T-helper 2 cell treated with Interferon-gamma antibody and Interleukin-4, amounts not matched to agents 100 ng/mL and 5 ng/mL, for 36 hours (primary cell): Measurements from ENCODE around the gene OTULIN. TPM values are rescaled to one million over a fixed set of nuclear protein-coding genes. Genes with fewer than 3 reads are reported as not detected.

Experiments
- intact Hi-C: fragments of 100-400 bp; cut with micrococcal nuclease; formaldehyde crosslinking; loops from one replicate; pipeline ENCODE4 v1.15.1; 2023
- total RNA-seq: library from RNA; stranded (reverse); gene quantifications from 2 replicates; pipeline ENCODE4 v1.2.3, GENCODE V29; 2022

The OTULIN gene
- total RNA-seq, 1 donor from 2014 or later: 62.6 TPM

DNA sequence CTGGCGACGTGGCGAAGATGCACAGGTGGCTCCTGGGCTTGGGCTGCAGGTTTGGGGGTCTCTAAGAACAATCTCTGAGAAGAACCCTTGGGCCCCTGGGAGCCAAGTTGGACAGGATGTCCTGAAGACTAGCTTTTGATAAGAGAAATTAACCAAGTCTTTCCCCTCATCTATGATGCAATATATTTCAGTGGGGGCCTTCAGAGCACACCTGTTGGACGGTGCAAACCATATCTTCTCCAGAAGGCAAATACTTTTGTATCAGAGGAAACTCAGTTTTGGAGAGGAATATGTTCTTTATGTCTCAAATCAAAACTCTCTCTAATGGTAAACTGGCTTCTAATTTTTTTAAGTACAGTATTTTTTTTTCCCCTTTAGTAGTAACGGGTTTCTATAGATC lies 28.6 kb downstream of the OTULIN start:
- intact Hi-C loops: no loop called here

DNA sequence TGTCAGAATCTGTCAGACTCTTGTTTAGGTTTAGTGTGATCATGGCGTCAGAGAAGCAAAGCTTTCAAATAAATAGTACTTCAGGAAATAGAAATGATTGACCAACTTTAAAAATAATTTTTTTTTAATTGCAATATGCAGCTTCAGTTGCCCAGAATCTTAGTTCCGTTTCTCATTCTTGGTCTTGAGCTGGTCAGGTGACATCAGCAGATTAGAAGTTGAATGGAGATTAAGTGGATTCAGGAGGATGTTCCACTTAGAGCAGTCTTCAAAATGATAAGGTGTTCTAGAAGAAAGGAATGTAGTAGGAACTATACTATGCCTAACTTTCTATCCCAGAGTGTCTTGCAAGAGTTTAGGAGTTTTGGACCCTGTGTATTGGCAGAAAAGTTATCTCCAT lies 30.6 kb downstream of the OTULIN start:
- intact Hi-C loops: no loop called here

DNA sequence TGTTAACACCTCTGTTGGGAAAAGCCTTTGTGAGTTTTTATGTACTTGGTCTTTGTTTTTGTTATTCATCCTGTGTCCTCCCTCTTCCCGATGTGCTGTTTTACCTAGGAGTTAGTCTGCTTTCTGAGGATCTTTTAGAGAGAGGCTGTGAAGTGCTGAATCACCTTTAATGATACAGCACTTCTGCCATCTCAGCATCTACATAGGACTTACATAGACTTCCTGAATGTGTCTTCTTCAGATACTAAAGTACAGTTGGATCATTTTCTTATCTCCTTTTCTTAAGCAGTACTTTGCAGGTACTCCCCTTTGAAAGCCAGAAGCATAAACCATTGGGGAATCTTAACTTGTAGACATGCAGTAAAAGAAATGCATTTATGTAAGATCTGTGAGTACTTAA lies 31.5 kb downstream of the OTULIN start:
- intact Hi-C loops: no loop called here

DNA sequence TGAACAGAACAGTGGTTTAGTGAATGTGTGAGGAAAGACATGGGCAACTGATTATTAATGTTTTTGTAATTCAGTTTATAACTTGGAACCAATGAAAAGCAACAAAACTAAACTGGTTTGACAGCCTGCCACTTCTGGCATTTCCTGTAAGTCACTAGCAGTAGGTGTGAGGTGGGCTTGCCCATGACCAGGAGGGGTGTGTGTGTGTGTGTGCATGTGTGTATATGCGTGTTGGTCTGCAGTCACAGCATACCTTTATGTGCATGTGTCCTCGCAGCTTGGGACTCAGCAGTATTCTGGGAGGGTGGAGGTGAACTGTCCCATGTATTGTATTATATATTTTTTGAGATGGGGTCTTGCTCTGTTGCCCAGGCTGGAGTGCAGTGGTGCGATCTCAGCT lies 32.3 kb downstream of the OTULIN start:
- intact Hi-C loops: no loop called here

DNA sequence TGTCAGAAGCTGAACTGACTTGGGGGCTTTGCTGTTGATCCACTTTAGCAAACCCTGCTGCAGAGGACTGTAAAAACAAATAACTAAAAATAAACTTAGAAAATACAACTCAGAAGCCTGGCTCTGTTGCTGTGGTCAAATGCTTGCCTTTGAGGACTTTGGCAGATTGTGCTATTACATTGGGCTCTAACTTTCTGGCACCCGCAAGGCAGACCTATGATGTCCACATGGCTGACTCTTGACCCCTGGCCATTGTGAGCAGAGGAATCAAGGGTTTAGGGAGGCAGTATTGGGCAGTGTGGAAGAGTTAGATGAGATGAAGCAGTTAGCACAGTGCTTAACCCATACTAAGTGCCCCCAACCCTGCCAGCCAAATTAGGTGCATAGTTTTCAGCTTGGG lies 34.0 kb downstream of the OTULIN start:
- intact Hi-C loops: no loop called here

DNA sequence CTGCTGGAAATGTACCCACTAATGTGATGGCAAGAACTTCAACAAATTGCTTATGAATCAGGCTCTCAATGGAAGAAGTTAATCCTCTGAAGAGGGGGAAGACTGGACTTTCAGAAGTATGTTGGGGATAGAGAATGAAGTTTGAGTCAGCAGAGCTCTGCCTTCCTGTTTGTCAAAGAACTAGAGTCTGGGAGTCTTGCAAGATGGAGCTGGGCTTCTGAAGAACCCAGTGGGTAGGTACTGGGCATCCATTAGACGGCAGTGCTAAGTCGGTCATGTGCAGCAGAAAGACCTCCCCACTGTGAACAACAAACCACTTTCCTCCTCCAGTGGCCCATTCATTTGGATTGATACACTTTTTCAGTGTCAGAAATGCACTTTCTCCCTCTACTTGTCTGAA lies 34.6 kb downstream of the OTULIN start:
- intact Hi-C loops: no loop called here

DNA sequence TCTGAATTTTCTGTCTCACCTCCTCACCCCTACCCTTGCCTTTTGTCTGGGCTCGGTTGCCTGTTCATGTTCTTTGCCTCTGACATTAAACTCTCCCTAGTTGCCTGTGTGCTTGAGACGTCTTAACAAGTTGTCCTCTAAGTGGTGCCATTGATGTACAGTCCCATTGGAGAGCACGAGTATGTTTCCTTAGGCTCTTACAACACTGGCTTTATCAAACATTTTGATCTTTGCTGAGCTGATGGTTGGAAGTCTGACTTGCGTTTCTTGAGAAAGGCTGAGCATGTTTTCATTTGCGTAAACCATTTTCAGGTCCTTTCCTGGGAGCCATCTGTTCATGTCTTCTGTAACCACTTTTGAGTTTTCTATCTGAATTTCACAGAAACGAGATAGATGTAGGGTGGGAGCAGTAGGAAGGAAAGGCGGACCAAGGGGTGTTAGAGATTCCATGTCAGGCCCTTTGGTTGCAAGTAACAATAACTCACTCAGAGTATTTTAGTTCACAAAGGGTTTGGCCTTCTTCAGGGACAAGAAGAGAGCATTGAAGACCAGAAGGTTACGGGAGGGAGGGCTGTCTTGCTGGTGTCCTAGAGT lies 35.4 kb downstream of the OTULIN start:
- intact Hi-C loops: no loop called here

DNA sequence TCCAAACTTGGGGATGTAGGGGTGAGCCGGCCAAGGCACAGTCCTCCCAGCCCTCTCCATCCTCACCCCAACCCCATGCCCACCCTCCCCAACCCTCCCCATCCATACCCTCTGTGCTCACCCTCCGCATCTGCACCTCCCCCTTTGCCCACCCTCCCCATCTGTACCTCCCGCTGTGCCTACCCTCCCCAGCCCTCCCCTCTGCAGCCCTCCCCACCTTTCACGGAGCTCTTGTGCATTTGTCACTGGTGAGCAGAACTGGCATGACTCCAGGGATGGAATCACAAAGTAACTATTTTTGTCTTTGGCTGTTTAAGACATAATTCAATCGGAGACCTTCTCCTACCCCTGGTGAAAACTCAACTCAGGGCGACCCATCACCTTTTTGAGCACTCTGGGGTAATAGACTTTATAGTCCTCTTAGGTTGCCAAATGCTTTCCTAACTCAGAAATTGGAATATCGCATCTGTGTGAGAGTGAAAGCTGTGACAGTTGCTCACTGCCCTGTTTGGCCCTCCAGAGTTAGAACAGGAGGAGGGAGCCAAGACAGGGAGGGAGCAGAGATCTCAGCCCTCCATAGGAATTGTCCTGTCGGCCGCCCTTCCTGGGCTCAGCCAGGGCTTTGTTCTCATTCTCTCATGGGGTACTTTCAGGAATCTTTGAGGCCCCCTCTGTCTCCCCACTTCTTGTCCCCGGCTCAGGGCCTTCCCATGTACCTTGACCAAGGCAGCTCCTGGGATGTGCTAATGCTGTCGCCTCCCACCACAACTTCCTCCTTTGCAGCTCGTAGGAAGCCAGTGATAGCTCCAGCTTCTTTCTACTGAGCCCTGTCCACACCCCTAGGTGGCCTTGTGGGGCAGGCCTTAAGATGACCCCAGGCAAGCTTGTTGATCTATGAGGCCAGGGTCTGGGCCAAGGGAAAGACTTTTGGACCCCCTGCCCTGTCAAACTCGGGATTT lies 36.2 kb downstream of the OTULIN start:
- intact Hi-C loops: no loop called here

DNA sequence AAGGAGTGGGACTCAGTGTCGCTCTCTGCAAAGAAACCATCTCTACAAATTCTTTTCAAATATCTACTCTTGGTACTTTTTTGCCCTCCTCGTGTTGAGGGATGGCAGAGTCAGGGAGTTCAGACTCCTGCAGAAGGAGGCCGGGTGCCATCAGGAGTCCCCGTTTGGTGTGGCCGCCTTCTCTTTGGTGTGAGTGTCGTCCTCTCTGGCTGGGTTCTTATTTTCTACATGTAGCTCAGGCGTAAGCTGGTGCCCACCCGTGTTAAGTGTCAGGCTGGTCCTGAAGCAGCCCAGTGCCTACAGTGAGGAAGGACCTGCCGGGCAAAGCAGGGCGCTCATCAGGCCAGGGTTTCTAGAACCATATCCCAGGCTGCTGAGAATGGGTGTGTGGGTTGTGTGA lies 37.0 kb downstream of the OTULIN start:
- intact Hi-C loops: no loop called here

DNA sequence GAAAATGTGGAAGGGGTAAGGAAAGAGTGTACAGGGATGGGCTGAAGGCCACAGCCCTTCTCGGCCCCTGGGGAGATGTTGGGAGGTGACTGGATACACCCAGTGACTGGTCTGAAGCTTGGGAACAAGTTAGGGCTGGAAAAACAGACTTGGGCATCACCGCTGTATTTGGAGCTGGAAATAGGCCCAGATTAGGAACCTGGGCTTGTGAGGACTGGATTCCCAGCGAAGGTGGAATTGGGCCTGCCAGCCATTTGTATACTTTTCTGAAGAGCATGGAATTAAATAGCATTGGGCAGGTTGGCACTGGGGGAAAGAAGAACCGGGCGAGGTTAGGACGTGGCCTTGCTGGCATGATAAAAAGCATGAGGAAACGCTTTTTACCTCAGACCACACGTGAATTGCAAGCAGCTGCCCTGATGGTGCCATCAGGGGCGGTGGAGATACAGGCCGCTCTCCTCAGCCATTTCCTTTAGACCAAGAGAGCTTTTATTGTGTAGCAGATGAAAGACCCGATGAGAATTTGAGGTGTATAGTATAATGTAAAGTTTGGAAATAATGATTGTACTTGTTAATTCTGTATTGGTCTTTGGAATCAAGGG lies 37.8 kb downstream of the OTULIN start:
- intact Hi-C loops: no loop called here

DNA sequence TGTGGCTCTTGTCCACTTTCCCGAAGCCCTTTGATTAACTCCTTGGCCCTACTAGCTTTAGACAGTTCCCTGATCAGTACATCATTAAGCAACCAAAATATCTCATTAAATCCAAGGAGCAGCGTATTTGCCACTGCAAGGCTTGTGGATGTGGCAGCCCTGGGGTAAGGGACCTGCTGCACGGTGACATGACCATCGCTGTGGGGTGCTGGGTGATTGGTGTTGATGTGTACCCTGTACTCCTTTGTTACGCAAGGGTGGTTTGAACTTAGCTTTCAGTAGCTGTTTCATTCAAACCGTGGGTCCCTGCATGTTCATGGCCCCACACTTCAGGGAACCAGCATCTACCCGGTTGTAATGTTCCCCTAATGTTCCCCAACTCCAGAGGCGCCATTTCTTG lies 41.0 kb downstream of the OTULIN start:
- intact Hi-C loops: loop anchor here (5.0 kb wide), 2 partner anchors 123 to 338 kb away; partner anchors contain the start of gene OTULINL

DNA sequence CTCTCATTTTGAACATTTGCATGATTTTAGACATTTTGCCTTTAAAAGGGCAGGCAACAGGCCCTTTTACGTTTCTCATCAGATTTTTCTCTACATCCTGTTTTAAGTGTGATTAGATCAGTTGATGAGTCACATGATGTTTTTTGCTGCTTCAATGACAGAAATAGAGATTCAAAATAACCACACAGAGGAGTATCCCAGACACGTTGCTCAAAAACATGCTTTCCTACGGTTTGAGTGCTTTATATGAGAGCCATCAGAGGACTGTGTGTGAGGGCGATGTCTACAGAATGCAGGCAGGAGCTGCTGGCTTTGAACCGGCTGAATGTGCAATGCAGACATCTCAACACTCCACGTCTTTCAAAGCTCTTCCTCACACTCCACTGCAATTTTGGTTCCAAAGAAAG lies 42.1 kb downstream of the OTULIN start:
- intact Hi-C loops: loop anchor here (1.0 to 5.0 kb wide), 7 partner anchors 21 to 339 kb away; partner anchors contain the start of genes ANKH, OTULIN and OTULINL

DNA sequence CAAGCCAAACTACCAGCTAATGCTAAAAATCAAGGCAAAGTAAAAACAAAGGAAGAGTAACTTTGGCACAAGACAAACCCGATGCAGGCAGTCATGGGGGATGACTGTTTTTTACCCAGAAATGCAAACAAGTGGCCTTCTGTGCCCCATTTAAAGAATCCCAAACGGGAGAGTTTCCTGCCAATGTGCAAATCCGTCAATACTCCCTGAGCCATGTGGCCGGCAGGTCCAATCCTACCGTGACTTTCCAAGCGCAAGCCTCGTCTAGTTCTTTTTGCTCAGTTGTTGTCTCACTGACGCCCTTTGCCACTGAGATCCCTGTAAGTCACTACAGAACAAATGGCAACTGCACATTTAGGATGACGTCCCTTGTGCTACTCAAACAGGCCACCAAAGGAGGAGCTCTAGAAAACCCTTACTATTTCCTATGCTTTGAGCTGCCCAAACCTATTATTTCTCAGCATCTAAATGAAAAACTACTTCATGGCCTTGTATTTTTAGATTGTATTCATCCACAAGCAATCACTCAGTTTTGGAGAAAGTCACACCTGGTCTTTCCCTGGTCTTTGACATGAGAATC lies 43.4 kb downstream of the OTULIN start:
- intact Hi-C loops: loop anchor here (5.0 kb wide), 2 partner anchors 126 to 341 kb away; partner anchors contain the start of gene OTULINL

DNA sequence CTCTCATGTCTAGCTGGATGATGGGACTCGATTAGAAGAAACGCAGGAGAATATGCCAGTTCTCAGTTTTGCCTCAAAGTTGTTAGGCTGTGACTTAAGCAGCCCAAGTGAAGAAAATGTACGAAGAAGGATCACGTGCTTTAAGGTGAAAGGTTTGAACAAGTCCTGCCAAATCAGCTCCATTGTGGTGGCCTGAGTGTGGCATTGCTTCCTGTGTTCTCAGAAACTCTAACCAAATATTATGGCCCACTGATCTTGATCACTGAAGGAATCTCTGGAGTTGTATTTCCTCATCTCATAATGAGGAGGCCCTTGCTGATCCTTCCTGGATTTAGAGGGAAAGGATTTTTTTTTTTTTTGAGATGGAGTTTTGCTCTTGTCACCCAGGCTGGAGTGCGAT lies 44.0 kb downstream of the OTULIN start:
- intact Hi-C loops: loop anchor here (5.0 kb wide), 2 partner anchors 126 to 341 kb away; partner anchors contain the start of gene OTULINL

DNA sequence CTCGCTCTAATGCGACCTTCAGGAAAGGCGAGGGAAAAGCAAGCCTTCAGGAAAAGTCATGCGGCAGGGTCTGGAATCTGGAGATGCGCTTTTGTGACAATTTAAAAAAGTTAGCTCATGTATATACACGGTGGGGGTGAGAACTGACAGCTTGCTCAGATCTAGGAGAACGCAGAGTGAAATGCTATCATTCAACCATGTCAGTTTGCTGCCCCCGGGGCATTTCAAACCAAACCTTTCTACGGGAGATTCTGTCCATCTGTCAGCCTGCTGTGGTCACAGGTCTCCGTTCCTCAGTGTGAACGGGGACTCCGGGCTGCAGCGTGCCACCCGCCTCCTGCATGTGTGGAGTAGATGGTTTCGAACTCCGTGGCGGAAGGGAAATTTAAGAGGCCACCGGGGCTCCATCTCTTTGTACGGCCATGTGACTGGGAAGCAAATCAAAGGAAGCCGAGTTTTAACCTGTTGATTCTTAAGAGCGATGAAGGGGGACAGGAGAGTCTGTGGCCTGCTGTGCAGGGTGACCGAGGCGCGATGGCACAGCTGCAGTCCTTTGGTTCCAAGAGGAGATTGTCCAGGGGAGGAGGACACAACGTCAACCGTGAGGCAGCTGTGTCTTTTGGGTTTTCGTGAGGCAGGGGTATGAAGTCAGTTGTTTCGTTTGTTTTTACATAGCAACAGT lies 45.9 kb downstream of the OTULIN start:
- intact Hi-C loops: no loop called here

DNA sequence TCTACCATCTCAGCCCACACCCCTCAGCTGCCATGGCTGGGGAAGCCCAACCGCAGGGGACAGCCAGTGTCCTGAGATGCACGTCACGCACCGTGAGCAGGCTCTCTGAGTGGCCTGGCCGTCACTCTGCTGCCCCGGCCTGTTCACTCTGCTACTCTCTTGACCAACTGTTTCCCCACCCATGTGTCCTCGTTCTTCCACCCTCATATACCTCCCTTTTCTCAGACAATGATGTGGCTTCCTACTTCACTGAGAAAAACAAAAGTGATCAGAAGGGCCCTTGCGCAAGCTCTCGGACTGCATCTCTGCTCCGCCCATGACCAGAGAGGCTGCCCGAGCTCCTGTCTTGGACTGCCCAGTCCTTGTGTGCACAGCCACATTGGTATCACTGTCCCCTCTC lies 47.6 kb downstream of the OTULIN start:
- intact Hi-C loops: no loop called here

DNA sequence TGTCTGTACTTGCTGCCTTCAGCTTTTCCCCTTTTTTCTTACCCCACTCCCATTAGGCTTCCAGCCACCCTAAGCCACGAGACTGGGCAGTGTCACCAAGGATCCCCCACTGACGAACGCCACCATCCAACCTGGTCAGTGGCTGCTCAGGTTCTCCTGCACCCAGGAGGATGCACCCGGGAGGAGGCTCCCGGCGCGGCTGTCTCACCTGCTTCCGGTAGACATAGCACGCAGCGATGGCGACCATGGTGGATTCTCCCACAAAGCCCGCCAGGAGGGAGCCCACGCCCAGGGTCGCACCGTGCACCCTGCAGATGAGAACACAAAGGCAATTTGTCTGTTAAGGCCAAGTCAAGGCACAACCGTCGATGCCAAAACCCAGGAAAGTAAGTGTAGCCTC lies 48.1 kb downstream of the OTULIN start:
- intact Hi-C loops: no loop called here

DNA sequence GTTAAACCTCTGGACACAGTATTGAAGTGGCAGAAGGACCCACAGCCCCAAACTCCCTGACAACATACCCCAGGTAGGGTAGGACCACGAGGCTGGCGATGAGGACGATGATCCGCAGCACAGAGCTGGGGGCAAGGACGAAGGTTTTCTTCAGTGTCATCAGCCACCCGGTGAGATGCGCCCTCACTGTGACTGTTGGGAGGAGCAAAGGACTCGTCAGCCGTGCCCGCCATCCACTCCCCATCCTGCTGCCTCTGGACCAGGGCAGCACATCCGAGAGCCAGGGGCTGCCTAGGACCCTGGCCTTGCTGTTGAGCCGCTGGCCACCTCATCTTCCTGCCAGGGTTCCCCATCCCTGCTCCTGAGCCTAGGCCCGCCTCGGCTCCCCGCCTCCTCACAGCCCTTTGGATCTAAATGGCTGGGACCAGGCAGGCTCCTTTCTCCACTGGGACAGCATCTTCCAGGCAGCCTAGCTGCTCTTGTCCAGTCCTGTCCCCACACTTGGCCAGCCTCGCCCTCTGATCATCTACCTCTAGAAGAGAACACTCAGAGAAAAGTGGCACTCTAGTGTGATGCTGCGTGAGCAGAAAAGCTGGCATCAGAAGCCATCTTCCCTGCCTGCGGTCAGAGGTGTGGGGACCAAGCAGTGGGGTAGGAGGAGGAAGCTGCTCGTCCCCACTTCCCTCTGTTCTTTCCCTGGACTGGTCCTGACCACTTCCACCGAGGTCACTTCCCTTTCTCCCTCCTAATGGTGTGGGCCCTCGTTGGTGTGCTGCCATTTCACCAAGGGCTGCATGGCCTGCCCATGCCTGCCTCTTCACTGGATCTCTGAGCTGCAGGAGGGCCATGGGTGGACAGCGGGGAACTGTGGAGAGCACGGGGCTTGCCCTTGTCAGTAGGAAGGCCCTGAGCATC lies 49.2 kb downstream of the OTULIN start:
- intact Hi-C loops: no loop called here

DNA sequence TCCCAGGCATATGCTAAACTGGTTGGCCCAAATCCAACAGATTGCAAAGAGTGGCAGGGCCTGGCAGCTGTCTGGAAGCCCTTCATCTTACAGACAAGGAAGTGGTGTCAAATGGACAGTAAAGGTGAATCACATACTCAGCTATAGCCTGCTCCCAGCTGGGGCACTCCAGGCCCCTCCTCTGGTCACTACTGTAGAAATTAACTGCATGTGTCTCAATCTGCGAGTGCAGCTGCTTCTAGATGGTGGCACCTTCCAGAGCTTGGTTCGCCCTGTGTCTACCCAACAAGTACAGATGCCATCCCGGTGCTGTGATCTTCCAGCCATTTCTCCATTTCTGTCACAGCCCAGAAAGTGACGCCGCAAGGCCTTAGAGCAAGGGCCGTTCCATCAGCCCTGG lies 50.2 kb downstream of the OTULIN start:
- intact Hi-C loops: no loop called here

DNA sequence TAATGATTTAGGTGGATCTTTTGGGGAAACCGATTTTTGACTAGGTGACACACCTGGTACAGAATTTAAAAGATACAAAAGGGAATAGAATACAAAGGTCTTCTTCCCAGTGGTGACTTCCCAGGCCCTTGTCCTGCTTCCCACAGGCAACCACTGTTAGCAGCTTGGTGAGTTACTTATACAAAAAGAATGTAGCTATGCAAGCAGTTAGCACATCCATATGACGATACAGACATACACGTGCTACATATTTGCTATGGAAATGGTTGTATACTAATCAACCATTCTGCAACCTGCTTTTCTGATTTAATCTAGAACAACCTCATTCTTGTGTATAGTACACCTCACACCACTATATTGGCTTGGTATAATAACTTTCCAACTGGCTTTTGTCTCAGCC lies 51.0 kb downstream of the OTULIN start:
- intact Hi-C loops: no loop called here
